Prostate gland (tissue), 2 donors: ENCODE data around the gene FBXO34. TPM values are rescaled to one million over a fixed set of nuclear protein-coding genes. Genes with fewer than 3 reads are reported as not detected.

Experiments
- DNase-seq: peaks from one replicate; pipeline ENCODE4 v3.0.0-alpha.2; 2019; ENCODE audit warnings: low spot score
- H3K27ac ChIP-seq, 2 donors: fragments of 200-600 bp; sonication (generic); 2 replicates each; pipeline ENCODE4 v1.5.1; 2017 to 2019
- H3K27me3 ChIP-seq: fragments of 200-600 bp; sonication (generic); replicated peaks from 2 replicates; pipeline ENCODE4 v1.5.1; 2019; ENCODE audit not compliant: insufficient read depth
- H3K36me3 ChIP-seq, 2 donors: fragments of 200-600 bp; sonication (generic); 1 replicate in 1 of 2; 2 replicates in 1 of 2; pipeline versions ENCODE4 v1.5.1 to v1.8.1; 2017 to 2019
- H3K4me1 ChIP-seq: fragments of 200-600 bp; sonication (generic); replicated peaks from 2 replicates; pipeline ENCODE4 v1.5.1; 2019
- H3K4me3 ChIP-seq, 2 donors: fragments of 200-600 bp; sonication (generic); 2 replicates each; pipeline ENCODE4 v1.5.1; 2017 to 2019
- H3K9me3 ChIP-seq: fragments of 200-600 bp; sonication (generic); 2 replicates; pipeline ENCODE4 v1.5.1; 2017
- POLR2A ChIP-seq: fragments of 450-650 bp; IDR thresholded peaks from one replicate; pipeline ENCODE4 v1.6.1; 2016; ENCODE audit warnings: antibody characterized with exemption, mild to moderate bottlenecking
- POLR2AphosphoS5 ChIP-seq: sonication (generic); formaldehyde crosslinking; IDR thresholded peaks from one replicate; pipeline ENCODE4 v1.6.1; 2017; ENCODE audit warnings: antibody characterized with exemption
- WGBS: methylation state at CpG from one replicate; pipeline ENCODE4 v1.1.5; 2018; 5-methylcytosine and 5-hydroxymethylcytosine counted together
- intact Hi-C: fragments of 100-400 bp; cut with DNase I; formaldehyde crosslinking; loops from one replicate; pipeline ENCODE4 v1.14.2; 2022
- total RNA-seq, 2 donors: library from RNA; depleted of rRNA; stranded (reverse); fragments of >200 nt; gene quantifications; one replicate each; pipeline ENCODE4 v1.1.0, GENCODE V29; 2016
- TF ChIP-seq, protein P1 (sequence below), 4 experiments: fragments of 200-600 bp in 2 of 4; fragments of 450-650 bp in 2 of 4; sonication (generic) in 2 of 4; IDR thresholded peaks; 1 replicate in 3 of 4; 2 replicates in 1 of 4; pipeline ENCODE4 v1.5.1; 2016 to 2019; ENCODE audit warnings: antibody characterized with exemption in 4 of 4, mild to moderate bottlenecking in 2 of 4, moderate library complexity in 2 of 4

FBXO34 gene
- total RNA-seq, 2 donors from 2014 or later: 37.8 to 73.3 TPM

DNA sequence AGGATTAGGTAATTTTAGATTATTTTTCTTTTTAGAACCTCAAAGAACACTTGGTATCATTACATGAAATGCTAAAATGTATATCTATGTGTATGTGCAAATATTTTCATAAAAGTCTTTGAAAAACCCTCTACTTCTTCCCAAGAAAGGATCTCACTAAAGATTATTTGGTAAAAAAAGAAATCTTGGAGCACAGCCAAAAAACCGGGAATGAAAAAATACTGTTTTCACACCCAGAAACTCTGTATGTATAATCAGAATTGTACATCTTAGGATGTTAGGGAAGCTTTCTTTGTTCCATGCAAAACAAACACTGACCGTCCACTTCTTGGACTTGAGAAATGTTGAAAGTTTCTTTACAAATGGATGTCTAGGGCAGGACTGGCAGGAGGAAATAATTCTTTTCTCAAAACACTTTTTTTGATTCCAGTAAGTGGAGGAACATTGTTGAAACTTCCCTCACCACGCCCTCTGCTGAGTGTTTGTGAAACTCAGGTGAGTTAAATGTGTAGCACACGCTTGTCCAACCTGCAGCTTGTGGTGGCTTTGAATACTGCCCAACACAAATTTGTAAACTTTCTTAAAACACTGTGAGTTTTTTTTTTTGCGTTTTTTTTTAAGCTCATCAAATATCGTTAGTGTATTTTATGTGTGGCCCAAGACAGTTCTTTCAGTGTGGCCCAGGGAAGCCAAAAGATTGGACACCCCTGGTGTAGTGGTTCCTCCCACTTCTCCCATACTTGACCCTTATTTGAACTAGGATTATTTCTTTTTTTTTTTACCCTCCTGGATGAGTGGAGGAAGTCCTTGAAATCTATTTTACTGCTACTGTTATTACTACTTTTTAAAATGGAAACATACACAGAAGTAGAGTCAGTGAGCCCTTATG lies 26.6 kb downstream of the FBXO34 start:
- H3K4me1 ChIP-seq: peaks cover 4% of the 10 kb centered on the region
- no peak overlapping the region for H3K4me3 ChIP-seq
- H3K9me3 ChIP-seq: no peaks in the 10 kb centered on the region
- H3K27me3 ChIP-seq: no peaks in the 10 kb centered on the region
- peak; percentile 73 for DNase-seq
- H3K27ac ChIP-seq: no peak overlapping the region
- intact Hi-C loops: no loop called here
- H3K36me3 ChIP-seq: no peaks in the 10 kb centered on the region
- WGBS: 26% methylated on average over 6 of the region's 6 CpGs
- TF ChIP-seq POLR2AphosphoS5 (peak; percentile 74), POLR2A (no peak)
- TF ChIP-seq, protein P1, sequence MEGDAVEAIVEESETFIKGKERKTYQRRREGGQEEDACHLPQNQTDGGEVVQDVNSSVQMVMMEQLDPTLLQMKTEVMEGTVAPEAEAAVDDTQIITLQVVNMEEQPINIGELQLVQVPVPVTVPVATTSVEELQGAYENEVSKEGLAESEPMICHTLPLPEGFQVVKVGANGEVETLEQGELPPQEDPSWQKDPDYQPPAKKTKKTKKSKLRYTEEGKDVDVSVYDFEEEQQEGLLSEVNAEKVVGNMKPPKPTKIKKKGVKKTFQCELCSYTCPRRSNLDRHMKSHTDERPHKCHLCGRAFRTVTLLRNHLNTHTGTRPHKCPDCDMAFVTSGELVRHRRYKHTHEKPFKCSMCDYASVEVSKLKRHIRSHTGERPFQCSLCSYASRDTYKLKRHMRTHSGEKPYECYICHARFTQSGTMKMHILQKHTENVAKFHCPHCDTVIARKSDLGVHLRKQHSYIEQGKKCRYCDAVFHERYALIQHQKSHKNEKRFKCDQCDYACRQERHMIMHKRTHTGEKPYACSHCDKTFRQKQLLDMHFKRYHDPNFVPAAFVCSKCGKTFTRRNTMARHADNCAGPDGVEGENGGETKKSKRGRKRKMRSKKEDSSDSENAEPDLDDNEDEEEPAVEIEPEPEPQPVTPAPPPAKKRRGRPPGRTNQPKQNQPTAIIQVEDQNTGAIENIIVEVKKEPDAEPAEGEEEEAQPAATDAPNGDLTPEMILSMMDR (IDR thresholded peaks at IDR 0.05): peak in 3 of 4 experiments; percentile 24 to 51 (median 48)

DNA sequence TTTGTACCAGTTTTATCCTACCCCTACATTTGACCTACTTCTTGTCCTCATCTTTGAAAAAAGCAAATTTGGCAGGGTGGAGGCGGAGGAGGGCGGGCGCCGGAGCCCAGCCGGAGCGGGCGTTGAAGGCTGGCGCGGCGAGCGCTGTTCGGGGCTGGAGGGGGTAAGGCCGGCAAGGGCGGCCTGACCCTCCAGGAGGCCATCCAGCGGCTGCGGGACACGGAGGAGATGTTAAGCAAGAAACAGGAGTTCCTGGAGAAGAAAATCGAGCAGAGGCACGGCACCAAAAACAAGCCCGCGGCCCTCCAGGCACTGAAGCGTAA lies 27.2 kb downstream of the FBXO34 start:
- WGBS: 96% methylated on average over 22 of the region's 22 CpGs

DNA sequence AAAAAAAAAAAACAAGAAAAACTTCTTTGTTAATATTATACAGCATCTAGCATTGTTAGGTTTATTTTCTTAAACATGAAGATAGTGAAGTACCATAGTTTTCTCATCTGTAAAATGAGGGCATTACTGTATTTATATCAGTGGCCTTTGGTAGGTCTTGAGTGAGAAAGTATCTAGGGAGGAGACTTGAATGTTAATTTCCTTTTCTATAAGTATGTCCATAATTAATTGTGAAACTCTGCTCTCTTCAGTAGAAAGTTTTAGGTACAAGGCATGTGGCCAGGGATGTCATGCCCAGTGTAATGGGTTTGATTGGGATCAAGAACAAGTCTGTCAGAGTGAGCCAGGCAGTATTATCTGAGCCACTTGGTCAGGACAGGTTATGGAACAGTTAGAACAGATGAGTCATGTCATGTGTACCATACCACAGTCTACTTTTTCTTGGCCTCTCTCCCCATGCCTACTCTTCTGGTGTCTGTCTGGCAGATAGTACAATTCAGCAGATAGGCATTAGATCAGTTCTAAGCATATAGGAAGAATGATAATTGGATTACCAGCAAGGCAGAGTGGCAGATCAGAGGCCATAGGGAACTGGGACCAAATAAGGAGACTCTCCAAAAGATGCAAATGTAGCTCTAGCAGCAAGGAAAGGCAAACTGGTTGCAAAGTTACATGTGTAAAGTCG lies 30.4 kb downstream of the FBXO34 start:
- Histone ChIP-seq H3K36me3 (no peaks in the 10 kb centered on the region), H3K4me1 (peaks cover 4% of the 10 kb centered on the region), H3K9me3 (no peaks in the 10 kb centered on the region), H3K4me3 (no peak overlapping the region), H3K27me3 (no peaks in the 10 kb centered on the region), H3K27ac (no peak overlapping the region)
- TF ChIP-seq, protein P1 (IDR thresholded peaks at IDR 0.05): no peak
- TF ChIP-seq POLR2AphosphoS5: peak; percentile 55
- TF ChIP-seq POLR2A: no peak
- intact Hi-C loops: no loop called here
- WGBS: 48% methylated on average over 1 of the region's 1 CpG
- peak; percentile 42 for DNase-seq

More for the DNA sequence above, 27.2 kb downstream of the FBXO34 start:
- H3K4me3 ChIP-seq: no peak overlapping the region
- no peak overlapping the region for H3K27ac ChIP-seq
- no peak for TF ChIP-seq POLR2AphosphoS5
- TF ChIP-seq POLR2A: no peak
- TF ChIP-seq, protein P1 (IDR thresholded peaks at IDR 0.05): no peak
- H3K36me3 ChIP-seq: no peaks in the 10 kb centered on the region
- no peaks in the 10 kb centered on the region for H3K9me3 ChIP-seq
- no peaks in the 10 kb centered on the region for H3K27me3 ChIP-seq
- intact Hi-C loops: no loop called here
- no peak for DNase-seq
- H3K4me1 ChIP-seq: peaks cover 4% of the 10 kb centered on the region

DNA sequence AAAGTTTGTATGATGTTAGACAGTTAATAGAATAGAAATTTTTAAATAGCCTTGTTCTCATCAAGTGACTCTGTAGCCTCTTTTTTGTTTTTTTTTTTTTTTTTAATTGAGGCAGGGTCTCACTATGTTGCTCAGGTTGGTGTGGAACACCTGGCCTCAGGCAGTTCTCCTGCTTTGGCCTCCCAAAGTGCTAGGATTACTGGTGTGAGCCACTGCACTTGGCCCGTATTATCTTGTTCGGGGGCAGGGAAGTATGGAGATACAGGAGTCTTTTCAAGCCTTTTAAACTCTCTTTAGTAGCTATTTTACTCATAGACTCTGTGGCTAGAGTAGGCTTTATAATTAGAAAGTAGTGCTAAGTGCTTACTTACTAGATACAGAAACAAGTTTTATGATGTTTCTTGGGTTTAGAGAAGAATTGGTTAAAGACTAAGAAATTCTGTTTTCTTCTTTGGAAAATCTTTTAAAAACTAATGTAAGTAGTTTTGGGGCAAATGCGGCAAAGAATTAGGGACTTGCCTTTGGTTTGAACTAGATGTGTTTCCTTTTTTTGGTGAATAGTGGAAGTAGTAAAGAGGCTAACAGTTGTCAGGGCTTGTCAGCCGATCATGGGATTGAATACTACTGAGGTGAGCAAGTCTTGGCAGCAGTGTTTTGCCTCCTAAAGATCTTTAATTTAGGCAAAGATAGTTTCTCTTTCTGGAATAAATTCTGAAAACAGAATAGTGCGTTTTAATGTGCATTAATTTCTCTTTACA lies 31.3 kb downstream of the FBXO34 start:
- Histone ChIP-seq H3K4me3 (no peak overlapping the region), H3K4me1 (peaks cover 9% of the 10 kb centered on the region), H3K27ac (no peak overlapping the region), H3K36me3 (no peaks in the 10 kb centered on the region), H3K27me3 (no peaks in the 10 kb centered on the region), H3K9me3 (no peaks in the 10 kb centered on the region)
- intact Hi-C loops: no loop called here
- WGBS: 62% methylated on average over 5 of the region's 5 CpGs
- DNase-seq: no peak
- TF ChIP-seq POLR2A: no peak
- TF ChIP-seq POLR2AphosphoS5: no peak
- TF ChIP-seq, protein P1 (IDR thresholded peaks at IDR 0.05): no peak
